ENCODE results near the gene CCDC148. TPM values are rescaled to one million over a fixed set of nuclear protein-coding genes. Genes with fewer than 3 reads are reported as not detected.

CCDC148 gene
- total and polyA plus RNA-seq, 2 donors (not counting 3 experiments of a cell fraction or from before 2014, with no cell fraction given), result 0.04 to 0.69 TPM

- Histone ChIP-seq H4K20me1 (replicated peaks; ENCODE audit: control insufficient read depth, extremely low read depth, insufficient read depth, low read length) (no peaks in the 10 kb centered on the region), H3K79me2 (ENCODE audit: control insufficient read depth, insufficient read depth, low read length) (no peaks in the 10 kb centered on the region), H3K4me1 (ENCODE audit: control insufficient read depth, extremely low read depth, insufficient read depth, low read length) (no peaks in the 10 kb centered on the region), H3K4me3 (replicated peaks in 1 of 3; ENCODE audit: insufficient read depth in 1 of 3, low read depth in 1 of 3, low read length in 3 of 3) (no peak overlapping the region), H3K4me2 (ENCODE audit: insufficient read depth, low read length) (no peak overlapping the region), H3K36me3 (ENCODE audit: control insufficient read depth in 2 of 2, extremely low read depth in 1 of 2, insufficient read depth in 2 of 2, low read length in 2 of 2) (no peaks in the 10 kb centered on the region), H3K27ac (ENCODE audit: insufficient read depth, low read depth, low read length) (no peak overlapping the region), H2AFZ (ENCODE audit: low read depth, low read length) (no peak overlapping the region), H3K9ac (replicated peaks; ENCODE audit: extremely low read depth, insufficient read depth, low read length) (no peak overlapping the region), H3K9me1 (replicated peaks; ENCODE audit: control insufficient read depth, extremely low read depth, insufficient read depth, low read length) (no peaks in the 10 kb centered on the region), H3K27me3 (ENCODE audit: control insufficient read depth in 2 of 2, insufficient read depth in 2 of 2, low read length in 2 of 2) (no peaks in the 10 kb centered on the region), H3K9me3 (replicated peaks; ENCODE audit: control insufficient read depth, insufficient read depth, low read length) (no peaks in the 10 kb centered on the region)
- BruUV-seq (replicated peaks), result no TSS peak
- POLR2A ChIA-PET, result no interaction called here
- intact Hi-C loops (cut with micrococcal nuclease), result no loop called here
- CTCF ChIA-PET, result no interaction called here
- DNase-seq (ENCODE audit: low read depth, low spot score) (no peak), FAIRE-seq (no peak)
- dilution Hi-C loops (cut with MboI; ENCODE audit: extremely low pct_ligation_motif_present, low sequenced_read_pairs), result no loop called here
- no peak for TF ChIP-seq CTCF (IDR thresholded peaks at IDR 0.05; ENCODE audit: extremely low read depth in 1 of 2, insufficient read depth in 1 of 2, low read depth in 1 of 2, low read length in 2 of 2)
- no peak for TF ChIP-seq GATA2 (IDR thresholded peaks at IDR 0.05; ENCODE audit: insufficient read depth, insufficient read length, low read depth, low read length)
- no peak for TF ChIP-seq FOS (IDR thresholded peaks at IDR 0.05; ENCODE audit: borderline replicate concordance, insufficient read depth, low read length)
- no peak for TF ChIP-seq MAX (IDR thresholded peaks at IDR 0.05; ENCODE audit: insufficient read depth, insufficient read length)
- no peak for TF ChIP-seq JUN (IDR thresholded peaks at IDR 0.05; ENCODE audit: borderline replicate concordance, insufficient read depth, insufficient read length, low read depth)
- no peak for TF ChIP-seq MYC (IDR thresholded peaks at IDR 0.05; ENCODE audit: low read depth, low read length)
- TF ChIP-seq EZH2 (IDR thresholded peaks at IDR 0.05; ENCODE audit: borderline replicate concordance, low read depth, low read length, severe bottlenecking), result no peak
- TF ChIP-seq POLR2A (IDR thresholded peaks at IDR 0.05; ENCODE audit: low read depth, low read length), result no peak
- no peak for TF ChIP-seq POLR2AphosphoS5 (IDR thresholded peaks at IDR 0.05; ENCODE audit: insufficient read depth, low read depth, low read length)
Observed at GRCh38 chr2:158291544-158292180, 164.9 kb downstream of the CCDC148 start.

Data from endothelial cell of umbilical vein (primary cell).